ENCODE data around the gene INPP5A. TPM values are rescaled to one million over a fixed set of nuclear protein-coding genes. Genes with fewer than 3 reads are reported as not detected.
"Not testable (repeated sequence)": the region's sequence is repeated elsewhere in the genome, so short reads cannot be mapped to it uniquely, and the experiment has no call there.

The INPP5A gene
- total RNA-seq, 1 experiment from 2014 or later: 7.6 TPM

GRCh38 chr10:132588301-132589013, 50.9 kb downstream of the INPP5A start:
- no peaks in the 10 kb centered on the region for H3K36me3 ChIP-seq
- no peak overlapping the region for H3K4me3 ChIP-seq
- no peaks in the 10 kb centered on the region for H3K9me3 ChIP-seq
- no peaks in the 10 kb centered on the region for H3K27me3 ChIP-seq
- no peak for DNase-seq

- H3K36me3 ChIP-seq: no peaks in the 10 kb centered on the region
- H3K9me3 ChIP-seq: no peaks in the 10 kb centered on the region
- no peaks in the 10 kb centered on the region for H3K27me3 ChIP-seq
- H3K4me3 ChIP-seq: no peak overlapping the region
- DNase-seq: no peak
Observed at GRCh38 chr10:132589015-132589414, 51.4 kb downstream of the INPP5A start.

GRCh38 chr10:132589681-132590080, 52.1 kb downstream of the INPP5A start:
- H3K36me3 ChIP-seq: no peaks in the 10 kb centered on the region
- H3K4me3 ChIP-seq: no peak overlapping the region
- no peaks in the 10 kb centered on the region for H3K9me3 ChIP-seq
- no peak for DNase-seq
- H3K27me3 ChIP-seq: no peaks in the 10 kb centered on the region

- DNase-seq: no peak
- H3K36me3 ChIP-seq: no peaks in the 10 kb centered on the region
- no peaks in the 10 kb centered on the region for H3K9me3 ChIP-seq
- no peaks in the 10 kb centered on the region for H3K27me3 ChIP-seq
- H3K4me3 ChIP-seq: no peak overlapping the region
Observed at GRCh38 chr10:132590094-132590751, 52.6 kb downstream of the INPP5A start.

- no peak for DNase-seq
- no peaks in the 10 kb centered on the region for H3K9me3 ChIP-seq
- H3K27me3 ChIP-seq: no peaks in the 10 kb centered on the region
- H3K4me3 ChIP-seq: no peak overlapping the region
- H3K36me3 ChIP-seq: no peaks in the 10 kb centered on the region
Observed at GRCh38 chr10:132590752-132591121, 53.1 kb downstream of the INPP5A start.

- Histone ChIP-seq H3K9me3 (no peaks in the 10 kb centered on the region), H3K27me3 (no peaks in the 10 kb centered on the region), H3K36me3 (no peaks in the 10 kb centered on the region), H3K4me3 (no peak overlapping the region)
- peak; percentile 85 for DNase-seq
Observed at GRCh38 chr10:132591166-132591971, 53.8 kb downstream of the INPP5A start.

GRCh38 chr10:132592790-132593383, 55.3 kb downstream of the INPP5A start:
- no peaks in the 10 kb centered on the region for H3K36me3 ChIP-seq
- H3K4me3 ChIP-seq: no peak overlapping the region
- H3K9me3 ChIP-seq: no peaks in the 10 kb centered on the region
- H3K27me3 ChIP-seq: no peaks in the 10 kb centered on the region
- no peak for DNase-seq

- H3K27me3 ChIP-seq: no peaks in the 10 kb centered on the region
- H3K4me3 ChIP-seq: no peak overlapping the region
- no peaks in the 10 kb centered on the region for H3K9me3 ChIP-seq
- H3K36me3 ChIP-seq: no peaks in the 10 kb centered on the region
- no peak for DNase-seq
Observed at GRCh38 chr10:132593389-132593788, 55.8 kb downstream of the INPP5A start.

- Histone ChIP-seq H3K27me3 (no peaks in the 10 kb centered on the region), H3K9me3 (no peaks in the 10 kb centered on the region), H3K4me3 (no peak overlapping the region), H3K36me3 (no peaks in the 10 kb centered on the region)
- DNase-seq: no peak
Observed at GRCh38 chr10:132593900-132594876, 56.6 kb downstream of the INPP5A start.

- no peak for DNase-seq
- Histone ChIP-seq H3K9me3 (peaks cover 4% of the 10 kb centered on the region), H3K27me3 (no peaks in the 10 kb centered on the region), H3K4me3 (no peak overlapping the region), H3K36me3 (no peaks in the 10 kb centered on the region)
Observed at GRCh38 chr10:132595021-132595420, 57.4 kb downstream of the INPP5A start.

- no peaks in the 10 kb centered on the region for H3K27me3 ChIP-seq
Observed at GRCh38 chr10:132595854-132596253, 58.3 kb downstream of the INPP5A start.

GRCh38 chr10:132596742-132597279, 59.2 kb downstream of the INPP5A start:
- Histone ChIP-seq H3K27me3 (no peaks in the 10 kb centered on the region), H3K4me3 (no peak overlapping the region), H3K9me3 (peaks cover 13% of the 10 kb centered on the region), H3K36me3 (no peaks in the 10 kb centered on the region)
- DNase-seq: no peak

More at GRCh38 chr10:132595854-132596253, 58.3 kb downstream of the INPP5A start:
- peaks cover 10% of the 10 kb centered on the region for H3K9me3 ChIP-seq
- no peak for DNase-seq
- no peaks in the 10 kb centered on the region for H3K36me3 ChIP-seq
- no peak overlapping the region for H3K4me3 ChIP-seq

- DNase-seq: no peak
- H3K9me3 ChIP-seq: peaks cover 15% of the 10 kb centered on the region
Observed at GRCh38 chr10:132597654-132598053, 60.1 kb downstream of the INPP5A start.

GRCh38 chr10:132599023-132599618, 61.5 kb downstream of the INPP5A start:
- H3K4me3 ChIP-seq, H3K27me3 ChIP-seq, H3K36me3 ChIP-seq, DNase-seq: not testable (repeated sequence)
- H3K9me3 ChIP-seq: peaks cover 15% of the 10 kb centered on the region

More at GRCh38 chr10:132597654-132598053, 60.1 kb downstream of the INPP5A start:
- Histone ChIP-seq H3K36me3 (no peaks in the 10 kb centered on the region), H3K27me3 (no peaks in the 10 kb centered on the region), H3K4me3 (no peak overlapping the region)

- peaks cover 15% of the 10 kb centered on the region for H3K9me3 ChIP-seq
- H3K4me3 ChIP-seq: no peak overlapping the region
- no peak for DNase-seq
- H3K27me3 ChIP-seq: no peaks in the 10 kb centered on the region
- no peaks in the 10 kb centered on the region for H3K36me3 ChIP-seq
Observed at GRCh38 chr10:132599732-132600131, 62.1 kb downstream of the INPP5A start.
